Measurements from ENCODE around the gene INAFM1.
"Not testable (repeated sequence)": the region's sequence is repeated elsewhere in the genome, so short reads cannot be mapped to it uniquely, and the experiment has no call there.

The INAFM1 gene

DNA sequence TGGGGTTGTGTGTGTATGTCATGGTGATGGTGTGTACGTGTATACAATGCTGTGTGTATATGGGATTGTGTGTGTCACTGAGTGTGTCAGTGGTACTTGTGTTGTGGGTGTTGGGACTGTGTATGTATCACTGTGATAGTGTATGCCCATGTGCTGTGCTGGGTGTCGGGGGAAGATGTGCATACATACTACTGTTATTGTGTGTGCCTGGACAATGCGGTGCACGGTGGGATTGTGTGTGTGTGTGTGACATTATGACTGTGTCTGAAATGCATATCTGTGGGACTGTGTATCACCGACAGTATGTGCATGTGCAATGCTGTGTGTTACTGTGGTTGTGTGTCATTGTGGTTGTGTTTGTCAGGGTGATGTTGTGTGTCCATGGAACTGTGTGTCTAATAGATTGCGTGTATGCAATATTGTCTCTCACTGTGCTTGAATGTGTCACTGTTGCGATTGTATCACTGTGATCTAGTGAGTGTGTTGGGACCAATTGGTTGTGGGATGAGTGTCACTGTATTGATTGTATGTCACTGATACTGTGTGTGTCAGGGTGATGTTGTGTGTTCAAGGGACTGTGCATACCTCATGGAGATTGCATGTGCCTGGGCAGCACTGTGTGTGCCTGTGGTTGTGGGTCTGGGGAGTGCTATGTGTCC is 32.6 kb upstream of the INAFM1 start:
- DNase-seq: no peak

DNA sequence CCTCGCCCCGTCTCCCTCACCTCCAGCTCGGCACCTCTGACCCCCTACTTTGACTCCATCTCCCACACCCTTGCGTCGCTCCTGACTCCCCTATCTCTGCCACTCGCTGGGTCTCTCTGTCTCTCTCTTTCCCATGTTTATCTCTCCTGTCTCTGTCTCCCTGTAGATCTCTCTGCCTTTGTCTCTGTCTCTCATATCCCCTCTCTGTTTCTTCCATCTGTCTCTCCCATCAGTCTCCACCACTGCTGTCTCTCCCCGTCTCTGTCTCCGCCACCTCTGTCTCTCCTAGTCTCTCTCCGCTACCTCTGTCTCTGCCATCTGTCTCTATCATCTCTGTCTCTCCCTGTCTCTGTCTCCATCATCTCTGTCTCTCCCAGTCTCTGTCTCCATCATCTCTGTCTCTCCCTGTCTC is 31.3 kb upstream of the INAFM1 start:
- DNase-seq: no peak

DNA sequence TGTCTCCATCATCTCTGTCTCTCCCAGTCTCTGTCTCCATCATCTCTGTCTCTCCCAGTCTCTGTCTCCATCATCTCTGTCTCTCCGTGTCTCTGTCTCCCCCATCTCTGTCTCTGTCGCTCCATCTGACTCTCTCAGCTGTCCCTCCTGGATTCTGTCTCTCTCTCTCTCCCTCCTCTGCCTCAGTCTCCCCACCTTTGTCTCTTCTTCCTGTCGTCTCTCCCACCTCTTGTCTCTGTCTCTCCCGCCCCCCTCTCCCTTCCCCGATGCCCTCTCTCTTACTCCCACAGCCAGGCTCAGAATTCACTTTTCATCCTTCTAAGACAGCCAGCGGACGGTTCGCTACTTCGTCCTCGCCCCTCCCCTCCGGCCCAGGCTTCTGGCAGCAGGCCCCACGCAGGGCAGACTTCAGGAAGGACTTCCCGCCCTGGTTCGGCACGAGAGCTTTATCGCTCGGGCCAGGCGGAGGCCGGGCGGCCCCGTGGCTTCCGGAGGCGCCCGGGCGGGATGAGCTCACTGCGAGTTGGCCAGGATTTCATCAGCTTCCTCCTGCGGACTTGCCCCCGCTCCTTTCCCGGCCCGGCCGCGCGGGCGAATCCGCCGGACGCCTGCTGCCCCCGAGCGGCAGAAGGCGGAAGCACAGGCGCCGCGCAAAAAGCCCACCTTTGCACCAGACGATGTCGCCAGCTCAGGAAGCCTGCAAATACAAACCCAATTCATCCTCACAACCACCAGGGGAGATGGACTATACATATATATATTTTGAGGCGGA is 30.7 kb upstream of the INAFM1 start:
- DNase-seq: peak; percentile 96

DNA sequence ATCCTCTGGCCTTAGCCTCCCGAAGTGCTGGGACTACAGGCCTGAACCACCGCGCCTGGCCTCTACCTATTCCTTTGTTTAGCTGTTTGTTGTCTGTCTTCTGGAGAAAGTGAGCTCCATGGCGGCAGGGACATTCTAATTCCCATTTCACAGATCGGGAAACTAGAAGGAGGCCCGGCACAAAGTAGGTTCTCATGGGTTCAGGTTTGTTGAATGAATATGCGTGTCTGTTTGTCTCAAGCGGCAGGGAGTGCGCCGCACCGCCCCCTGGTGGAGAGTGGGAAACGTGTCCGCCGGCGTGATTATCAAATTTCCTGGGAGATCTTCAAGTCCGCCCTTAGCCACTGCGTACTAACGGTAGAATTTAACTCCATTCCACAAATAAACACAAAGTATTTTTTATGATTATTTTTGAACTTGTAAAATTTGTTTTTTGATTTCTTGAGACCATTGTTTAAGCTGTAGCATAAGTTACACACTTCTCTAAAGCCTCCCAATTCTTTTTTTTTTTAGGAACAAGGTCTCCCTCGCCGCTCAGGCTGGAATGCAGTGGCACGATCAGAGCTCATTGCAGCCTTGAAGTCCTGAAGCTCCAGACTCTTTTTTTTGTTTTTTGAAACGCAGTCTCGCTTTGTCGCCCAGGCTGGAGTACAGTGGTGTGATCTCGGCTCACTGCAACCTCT is 27.2 kb upstream of the INAFM1 start:
- DNase-seq: peak; percentile 93

DNA sequence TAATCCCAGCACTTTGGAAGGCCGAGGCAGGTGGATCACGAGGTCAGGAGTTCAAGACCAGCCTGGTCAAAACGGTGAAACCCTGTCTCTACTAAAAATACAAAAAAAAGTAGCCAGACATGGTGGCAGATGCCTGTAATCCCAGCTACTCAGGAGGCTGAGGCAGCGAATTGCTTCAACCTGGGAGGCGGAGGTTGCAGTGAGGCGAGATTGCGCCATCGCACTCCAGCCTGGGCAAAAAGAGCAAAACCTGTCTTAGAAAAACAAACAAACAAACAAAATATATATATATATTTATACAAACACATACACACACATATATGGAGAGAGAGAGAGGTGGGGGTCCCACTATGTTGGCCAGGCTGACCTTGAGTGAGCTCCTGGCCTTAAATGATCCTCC is 21.7 kb upstream of the INAFM1 start:
- not testable (repeated sequence) for DNase-seq

DNA sequence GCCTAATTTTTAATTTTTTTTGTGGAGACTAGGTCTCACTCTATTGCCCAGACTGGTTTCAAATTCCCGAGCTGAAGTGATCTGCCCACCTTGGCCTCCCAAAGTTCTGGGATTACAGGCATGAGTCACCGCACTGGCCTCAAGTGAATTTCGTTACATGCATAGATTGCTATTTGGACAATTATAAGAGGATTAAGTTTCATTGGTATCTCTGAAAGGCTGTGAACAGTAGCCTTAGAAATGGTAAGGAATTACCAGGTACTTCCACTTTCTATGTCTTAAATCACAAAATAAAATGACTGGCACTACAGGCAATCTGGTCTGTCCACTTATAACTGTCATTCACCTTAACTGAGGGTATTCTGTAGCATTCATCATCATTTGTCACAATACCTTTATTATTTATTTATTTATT is 21.2 kb upstream of the INAFM1 start:
- no peak for DNase-seq

DNA sequence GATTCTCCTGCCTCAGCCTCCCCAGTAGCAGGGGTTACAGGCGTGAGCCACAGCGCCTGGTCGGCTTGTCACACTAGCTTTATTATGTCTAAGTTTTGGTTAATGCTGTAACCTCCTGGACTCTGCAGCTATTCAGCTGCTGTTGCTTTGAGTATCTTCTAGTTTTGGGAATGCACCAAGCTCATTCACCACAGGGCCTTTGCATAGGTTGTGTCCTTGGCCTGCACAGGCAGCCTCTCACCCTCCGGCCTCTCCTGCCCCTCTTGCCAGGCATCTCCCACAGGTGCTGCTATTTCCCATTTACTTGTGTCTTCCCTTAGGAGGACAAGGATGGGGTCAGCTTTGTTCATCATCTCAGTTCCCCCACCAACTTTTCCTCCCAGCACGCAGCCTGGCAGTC is 20.7 kb upstream of the INAFM1 start:
- DNase-seq: no peak

DNA sequence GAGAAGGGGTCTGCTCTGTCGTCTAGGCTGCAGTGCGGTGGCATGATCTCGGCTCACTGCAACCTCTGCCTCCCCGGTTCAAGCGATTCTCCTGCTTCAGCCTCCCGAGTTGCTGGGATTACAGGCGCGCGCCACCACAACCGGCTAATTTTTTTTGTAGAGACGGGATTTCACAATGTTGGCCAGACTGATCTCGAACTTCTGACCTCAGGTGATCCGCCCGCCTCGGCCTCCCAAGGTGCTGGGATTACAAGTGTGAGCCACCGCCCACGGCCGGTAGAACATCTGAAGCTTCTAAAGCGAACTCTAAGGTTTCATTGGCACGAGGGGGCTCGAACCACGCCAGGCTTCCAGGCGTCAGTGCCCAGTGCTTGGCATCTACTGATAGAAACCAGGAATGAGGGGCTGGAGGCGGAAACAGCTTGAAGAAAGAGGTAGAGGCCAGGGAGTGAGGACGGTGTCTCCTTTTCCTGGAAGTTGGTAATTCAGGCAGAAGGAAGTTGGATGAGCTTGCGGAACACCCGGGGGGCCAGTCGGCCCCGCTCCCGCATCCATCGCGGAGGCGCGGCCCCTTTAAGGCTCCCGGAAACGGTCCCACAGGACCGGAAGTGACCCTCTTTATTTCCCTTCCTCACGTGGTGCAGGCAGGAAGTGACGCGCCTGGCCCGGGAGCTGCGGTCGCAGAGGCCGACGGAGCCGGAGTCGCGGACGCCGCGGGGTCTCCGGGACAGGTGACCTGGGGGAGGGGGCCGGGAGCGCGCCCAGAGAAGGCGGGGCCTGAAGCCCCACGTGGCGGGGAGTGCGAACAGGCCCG is 18.6 kb upstream of the INAFM1 start, which contains the start of gene CCDC9:
Gene CCDC9, plus strand, starts transcription at position 647 of the 814 bp plus-strand sequence. CDS start 1,876 bp downstream, outside the sequence.
- DNase-seq: peak; percentile 97

DNA sequence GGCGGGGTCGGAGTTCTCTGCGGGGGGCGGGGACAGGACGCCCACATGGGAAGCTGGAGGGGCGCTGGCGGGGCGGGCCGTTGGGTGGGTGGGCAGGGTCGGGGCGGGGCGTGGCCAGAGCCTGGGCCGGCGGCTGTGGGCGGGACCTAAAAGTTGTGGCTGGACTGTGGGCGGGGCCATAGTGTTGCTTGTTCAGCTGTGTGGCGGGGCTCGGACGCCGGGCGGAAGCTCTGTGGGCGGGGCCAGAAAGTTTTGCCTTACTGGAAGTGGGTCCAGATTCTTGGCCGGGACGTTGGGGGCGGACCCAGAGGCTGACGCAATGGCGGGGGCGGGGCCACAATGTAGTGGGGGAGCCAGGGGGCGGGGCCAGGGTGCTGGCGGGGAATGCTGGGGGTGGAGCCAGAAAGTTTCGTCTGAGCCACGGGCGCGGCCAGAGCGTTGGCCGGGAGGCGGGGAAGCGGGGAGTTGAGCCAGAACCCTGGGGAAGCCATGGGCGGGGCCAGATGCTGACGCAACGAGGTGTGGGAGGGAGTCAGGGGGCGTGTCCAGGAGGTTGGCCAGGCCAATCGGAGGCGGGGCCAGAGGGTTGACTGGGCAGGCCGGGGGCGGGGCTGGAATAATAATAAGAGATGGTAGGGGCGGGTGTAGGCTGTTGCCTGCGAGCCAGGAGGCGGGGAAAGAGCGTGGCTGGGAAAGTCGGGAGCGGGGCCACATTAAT is 17.8 kb upstream of the INAFM1 start:
- peak; percentile 99 for DNase-seq

DNA sequence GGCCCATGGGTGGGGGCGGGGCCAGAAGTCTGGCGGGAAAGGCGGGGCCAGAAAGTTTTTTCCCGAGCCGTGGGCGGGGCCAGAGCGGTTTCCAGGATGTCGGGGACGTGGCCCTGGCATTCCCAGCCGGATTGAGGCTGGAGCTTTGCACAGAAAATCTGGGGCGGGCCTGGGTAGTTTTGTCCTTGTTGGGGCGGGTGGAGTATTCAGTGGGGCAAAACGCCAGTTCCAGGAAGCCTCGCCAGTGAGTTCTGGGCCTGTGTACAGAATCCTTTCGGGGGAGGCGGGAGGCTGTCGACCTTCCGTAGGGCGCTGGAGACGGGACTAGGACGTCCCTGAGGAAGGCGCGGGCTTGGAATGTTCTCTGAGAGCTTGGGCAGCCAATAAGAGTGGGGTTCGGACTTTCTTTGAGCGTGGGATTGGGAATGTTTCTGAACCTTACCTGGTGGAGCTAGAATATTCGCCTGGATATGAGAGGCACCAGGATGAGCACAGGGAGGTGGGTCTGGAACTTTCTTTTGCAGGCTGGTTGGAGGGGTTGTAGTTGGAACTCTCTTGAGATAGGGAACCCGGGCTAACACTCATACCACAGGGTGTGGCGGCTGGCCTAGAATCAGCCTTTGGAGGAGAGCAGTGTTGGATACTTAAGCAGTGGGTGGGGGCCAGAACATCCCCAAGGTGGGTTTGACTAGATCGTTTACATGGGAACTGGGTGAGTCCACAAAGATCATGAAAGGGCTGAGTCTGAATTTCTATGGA is 17.1 kb upstream of the INAFM1 start:
- DNase-seq: no peak

DNA sequence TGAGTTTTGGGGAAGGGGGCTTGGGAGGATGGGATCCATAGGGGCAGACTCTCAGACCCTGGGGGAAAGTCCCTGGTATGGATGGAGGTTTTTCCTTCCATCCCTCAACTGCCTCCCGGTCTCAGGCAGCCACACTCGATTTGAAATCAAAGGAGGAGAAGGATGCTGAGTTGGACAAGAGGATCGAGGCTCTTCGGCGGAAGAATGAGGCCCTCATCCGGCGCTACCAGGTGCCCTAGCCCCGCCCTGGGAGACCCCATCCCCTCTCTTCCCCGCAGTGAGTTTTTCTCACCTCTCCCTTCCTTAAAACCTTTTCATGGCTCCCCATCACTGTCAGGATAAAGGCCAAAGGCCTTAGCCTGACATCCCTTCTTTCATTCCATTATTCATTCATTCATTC is 16.3 kb upstream of the INAFM1 start:
- DNase-seq: no peak

DNA sequence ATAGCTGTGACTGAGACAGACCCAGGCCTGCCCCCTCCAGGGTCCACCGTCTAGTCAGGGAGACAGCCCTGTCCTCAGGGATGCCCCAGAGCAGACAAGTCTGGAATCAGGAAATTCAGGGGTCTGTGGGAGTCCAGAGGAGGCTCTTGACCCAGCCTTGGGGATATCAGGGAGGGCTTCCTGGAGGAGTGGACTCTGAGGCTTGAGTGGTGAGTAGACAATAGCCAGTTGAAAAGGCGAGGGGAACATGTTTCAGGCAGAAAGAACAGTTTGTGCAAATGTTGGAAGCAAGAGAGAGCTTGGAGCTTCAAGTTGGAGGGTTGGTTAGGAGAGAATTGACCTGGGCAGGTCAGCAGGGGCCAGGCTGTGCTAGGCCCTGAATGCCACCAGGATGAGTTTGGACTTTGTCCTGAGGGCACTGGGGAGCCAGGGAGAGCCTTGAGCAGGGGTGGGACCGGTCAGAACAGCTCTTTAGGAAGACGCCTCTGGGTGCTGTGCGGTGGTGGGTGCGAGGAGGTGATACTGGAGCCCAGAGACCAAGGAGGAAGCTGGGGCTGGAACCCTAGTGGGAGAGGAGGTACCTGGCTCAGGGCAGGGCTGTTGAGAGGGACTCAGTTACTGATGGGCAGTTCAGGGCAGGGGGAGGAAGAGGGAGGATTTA is 15.7 kb upstream of the INAFM1 start:
- no peak for DNase-seq

DNA sequence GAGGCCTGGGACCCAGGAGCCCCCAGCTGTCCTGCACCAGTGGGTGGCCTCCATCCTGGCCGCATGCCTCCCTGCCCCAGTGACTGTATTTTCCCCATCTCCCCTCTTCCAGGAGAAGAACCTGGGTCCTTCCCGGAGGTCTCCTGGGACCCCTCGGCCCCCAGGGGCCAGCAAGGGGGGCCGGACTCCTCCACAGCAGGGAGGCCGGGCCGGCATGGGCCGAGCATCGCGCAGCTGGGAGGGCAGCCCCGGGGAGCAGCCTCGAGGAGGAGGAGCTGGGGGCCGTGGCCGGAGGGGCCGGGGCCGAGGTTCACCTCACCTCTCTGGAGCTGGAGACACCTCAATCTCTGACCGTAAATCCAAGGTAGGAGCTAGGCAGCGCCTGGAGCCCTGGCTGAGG is 14.2 kb upstream of the INAFM1 start:
- DNase-seq: no peak

DNA sequence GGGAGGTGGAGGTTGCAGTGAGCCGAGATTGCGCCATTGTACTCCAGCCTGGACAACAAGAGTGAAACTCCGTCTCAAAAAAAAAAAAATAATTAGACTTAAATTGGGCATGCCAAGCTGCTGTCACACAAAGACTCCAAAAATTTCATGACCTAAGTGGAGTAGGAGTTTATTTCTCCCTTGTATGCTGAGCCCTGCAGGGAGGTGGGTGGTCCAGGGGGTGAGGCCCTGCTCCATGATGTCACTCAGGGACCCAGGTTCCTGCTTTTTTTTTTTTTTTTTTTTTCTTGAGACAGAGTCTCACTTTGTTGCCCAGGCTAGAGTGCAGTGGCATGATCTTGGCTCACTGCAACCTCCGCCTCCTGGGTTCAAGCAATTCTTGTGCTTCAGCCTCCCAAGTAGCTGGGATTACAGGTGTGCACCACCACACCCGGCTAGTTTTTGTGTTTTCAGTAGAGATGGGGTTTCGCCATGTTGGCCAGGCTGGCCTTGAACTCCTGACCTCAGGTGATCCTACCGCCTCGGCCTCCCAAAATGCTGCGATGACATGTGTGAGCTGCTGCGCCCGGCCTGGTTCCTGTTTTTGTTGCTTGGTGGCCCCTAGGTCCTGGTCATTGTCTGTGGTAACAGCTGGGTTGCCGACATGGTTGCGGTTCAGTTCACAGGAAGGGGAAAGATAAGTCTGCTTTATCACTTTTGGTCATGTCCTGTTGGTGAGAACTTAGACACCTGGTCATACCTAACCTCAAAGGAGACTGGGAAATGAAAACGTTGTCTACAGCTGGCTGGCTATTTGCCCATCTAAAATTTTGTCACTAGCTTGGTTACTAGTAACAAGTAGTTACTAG is 12.5 kb upstream of the INAFM1 start:
- DNase-seq: not testable (repeated sequence)

DNA sequence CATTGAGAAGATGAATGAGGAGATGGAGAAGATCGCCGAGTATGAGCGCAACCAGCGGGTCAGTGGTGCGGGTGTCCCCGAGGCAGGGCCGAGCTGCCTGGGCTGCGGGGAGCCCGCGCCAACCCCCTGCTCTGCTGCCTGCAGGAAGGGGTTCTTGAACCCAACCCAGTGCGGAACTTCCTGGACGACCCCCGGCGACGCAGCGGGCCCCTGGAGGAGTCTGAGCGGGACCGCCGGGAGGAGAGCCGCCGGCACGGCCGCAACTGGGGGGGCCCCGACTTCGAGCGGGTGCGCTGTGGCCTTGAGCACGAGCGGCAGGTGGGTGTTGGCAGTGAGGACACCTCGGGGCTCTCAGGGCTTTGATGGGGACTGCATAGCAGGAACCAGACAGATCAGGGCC is 10.1 kb upstream of the INAFM1 start:
- no peak for DNase-seq

DNA sequence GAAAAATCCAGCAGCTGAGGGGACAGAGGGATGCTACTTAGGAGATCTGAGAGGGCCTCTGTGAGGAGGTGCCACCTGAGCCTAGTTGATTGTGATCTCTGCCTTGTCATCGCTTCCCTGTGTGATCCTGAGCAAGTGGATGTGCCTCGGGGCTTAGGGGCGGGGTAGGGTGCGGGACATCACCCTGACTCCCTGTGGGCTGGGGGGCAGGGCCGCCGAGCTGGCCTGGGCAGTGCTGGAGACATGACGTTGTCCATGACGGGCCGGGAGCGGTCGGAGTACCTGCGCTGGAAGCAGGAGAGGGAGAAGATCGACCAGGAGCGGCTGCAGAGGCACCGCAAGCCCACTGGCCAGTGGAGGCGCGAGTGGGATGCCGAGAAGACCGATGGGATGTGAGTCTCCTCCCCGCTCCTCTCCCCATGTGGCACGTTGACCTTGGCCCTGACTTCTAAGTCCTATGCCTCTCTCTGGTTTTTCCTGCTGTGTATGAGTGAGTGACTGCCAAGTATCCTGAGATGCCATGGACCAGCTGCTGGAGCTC is 8.2 kb upstream of the INAFM1 start:
- no peak for DNase-seq

DNA sequence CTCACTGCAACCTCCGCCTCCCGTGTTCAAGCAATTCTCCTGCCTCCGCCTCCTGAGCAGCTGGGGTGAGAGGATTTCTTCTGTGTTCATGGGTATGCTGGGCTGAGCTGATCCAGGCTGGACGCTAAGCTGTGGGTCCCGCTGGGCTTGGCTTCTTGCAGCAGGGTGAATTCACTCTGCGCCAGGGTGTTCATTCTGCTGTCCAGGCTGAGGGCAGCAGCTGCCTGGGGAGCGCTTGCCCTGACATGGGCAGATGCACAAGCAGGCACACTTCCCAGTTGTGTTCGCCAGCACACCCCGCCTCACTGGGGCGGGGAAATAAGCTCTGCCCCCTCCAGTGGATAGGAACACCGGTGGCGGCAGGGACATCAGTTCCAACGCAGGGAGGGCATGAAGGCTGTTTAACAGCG is 7.3 kb upstream of the INAFM1 start:
- DNase-seq: no peak

DNA sequence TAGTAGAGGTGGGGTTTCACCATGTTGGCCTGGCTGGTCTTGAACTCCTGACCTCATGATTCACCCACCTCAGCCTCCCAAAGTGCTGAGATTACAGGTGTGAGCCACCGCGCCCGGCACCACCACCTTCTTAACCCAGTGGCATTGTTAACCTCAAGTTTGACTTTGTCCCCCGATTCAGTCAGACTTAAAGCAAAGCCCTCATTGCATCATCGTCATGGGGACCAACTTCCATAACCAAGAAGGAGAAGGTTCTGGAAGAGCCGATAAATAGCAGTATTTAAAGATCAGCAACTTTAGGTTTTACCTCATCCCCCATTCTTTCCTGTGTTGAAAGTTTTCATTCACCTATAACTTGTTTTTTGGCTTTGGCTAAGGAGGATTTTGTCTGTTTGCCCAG is 6.7 kb upstream of the INAFM1 start:
- no peak for DNase-seq

DNA sequence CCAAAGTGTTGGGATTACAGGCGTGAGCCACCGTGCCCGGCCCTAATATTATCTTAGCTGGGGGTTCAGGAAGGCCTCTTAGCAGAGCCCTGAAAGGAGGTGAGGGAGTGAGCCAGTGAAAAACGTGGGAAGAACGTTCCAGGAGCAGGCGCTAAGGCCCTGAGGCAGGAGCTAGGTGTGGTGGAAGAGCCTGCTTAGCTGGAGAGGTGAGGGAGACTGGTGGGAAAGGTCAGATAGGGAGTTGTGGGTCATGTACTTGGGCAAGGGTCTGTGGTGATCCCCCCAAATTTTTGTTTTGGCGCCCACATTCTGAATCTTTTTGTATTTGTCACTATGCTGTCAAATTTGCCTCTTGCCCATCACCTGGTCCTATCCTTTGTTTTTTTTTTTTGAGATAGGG is 5.1 kb upstream of the INAFM1 start:
- DNase-seq: no peak

DNA sequence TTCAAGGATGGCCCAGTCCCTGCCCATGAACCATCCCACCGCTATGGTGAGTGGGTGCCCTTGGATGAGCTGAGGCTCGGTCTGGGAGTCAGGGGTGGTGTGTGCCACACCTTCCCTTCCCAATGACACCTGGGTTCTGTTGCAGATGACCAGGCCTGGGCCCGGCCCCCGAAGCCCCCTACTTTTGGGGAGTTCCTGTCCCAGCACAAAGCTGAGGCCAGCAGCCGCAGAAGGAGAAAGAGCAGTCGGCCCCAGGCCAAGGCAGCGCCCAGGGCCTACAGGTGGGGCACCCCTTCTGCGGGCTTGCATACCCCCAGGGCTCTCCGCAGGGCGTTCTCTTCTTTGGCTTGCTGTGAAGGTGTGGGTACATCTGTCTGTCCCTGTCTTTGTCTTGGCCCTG is 4.3 kb upstream of the INAFM1 start:
- DNase-seq: no peak
